ENCODE measurements around the gene LMNA.
A peak's percentile ranks its signal among the peaks of the same experiment; 100 is the strongest.
"Not testable (repeated sequence)": the region's sequence is repeated elsewhere in the genome, so short reads cannot be mapped to it uniquely, and the experiment has no call there.

The LMNA gene

DNA sequence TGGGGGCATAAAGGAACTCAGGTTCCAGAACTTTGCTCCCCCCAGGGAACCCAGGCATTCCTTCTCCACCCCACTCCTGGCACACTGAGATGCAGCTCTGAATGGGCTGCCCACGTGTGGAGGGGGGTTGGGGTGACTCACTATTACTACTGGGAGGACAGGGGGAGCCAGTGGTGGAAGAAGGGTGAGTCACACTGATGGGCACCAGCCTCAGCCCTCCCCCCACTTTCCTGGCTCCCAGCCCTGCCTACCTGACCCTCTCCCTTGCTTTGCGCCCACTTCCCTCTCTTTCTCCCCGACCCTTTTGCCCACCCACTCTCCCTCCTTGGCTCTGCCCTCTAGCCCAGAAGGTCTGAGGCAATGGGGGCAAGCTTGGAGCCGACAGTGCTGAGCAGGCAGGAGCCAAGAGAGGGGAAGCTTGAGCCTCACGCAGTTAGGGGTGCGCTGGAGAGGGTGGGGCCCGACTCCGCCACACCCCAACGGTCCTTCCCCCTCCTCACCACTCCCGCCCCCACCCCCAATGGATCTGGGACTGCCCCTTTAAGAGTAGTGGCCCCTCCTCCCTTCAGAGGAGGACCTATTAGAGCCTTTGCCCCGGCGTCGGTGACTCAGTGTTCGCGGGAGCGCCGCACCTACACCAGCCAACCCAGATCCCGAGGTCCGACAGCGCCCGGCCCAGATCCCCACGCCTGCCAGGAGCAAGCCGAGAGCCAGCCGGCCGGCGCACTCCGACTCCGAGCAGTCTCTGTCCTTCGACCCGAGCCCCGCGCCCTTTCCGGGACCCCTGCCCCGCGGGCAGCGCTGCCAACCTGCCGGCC is at the start of gene LMNA:
TSS of gene LMNA (plus strand) at position 611 of the 818 bp plus-strand sequence. CDS start 208 bp downstream, outside the sequence.
- no peak for DNase-seq

DNA sequence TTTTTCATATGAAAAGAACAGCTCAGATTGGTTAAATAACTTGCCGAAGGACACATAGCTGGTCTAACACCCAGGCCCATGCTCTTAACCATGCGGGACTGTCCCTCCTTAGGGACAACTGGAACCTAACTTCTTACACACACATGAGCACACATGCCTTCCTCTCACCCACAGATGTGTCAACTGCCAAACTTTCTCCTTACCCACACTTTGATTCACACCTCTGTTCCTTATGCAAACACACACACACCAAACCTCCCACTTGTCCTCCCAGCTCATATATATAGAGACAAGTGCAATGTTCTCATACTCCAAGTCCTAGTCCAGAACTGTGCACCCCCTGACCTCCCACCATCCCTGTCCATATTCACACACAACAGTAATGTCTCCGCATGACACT is 49.3 kb upstream of the LMNA start:
- no peak for DNase-seq

DNA sequence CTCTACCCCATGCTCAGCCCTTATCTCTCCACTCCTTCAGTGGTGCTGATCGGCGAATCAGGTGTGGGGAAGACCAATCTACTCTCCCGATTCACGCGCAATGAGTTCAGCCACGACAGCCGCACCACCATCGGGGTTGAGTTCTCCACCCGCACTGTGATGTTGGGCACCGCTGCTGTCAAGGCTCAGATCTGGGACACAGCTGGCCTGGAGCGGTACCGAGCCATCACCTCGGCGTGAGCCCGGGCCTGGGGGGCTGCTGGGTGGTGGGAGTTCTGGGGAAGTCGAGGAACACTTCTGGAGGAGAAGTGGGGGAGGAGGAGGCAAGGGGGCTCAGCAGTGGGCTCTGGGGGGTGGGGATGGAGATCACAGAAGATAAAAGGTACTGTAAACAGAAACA is 48.6 kb upstream of the LMNA start:
- DNase-seq, result no peak

DNA sequence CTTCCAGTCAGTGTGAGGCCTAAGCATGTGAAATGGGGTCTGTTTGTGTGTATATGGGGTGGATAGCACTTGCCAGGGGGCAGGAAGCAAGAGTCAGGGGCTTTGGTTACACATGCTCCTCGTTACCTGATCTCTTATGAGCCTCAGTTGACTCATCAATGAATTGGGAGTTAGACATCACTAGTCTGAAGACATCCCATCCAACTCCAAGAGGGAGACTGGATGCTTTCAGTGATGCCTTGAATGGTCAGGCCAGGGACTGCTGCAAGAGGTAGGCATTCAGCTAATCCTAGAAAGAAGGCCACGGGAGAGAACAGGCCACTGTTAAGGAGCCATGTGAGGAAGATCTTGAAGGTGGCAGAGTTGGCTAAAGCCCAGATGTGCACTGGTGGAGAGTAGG is 47.2 kb upstream of the LMNA start:
- DNase-seq, result no peak

DNA sequence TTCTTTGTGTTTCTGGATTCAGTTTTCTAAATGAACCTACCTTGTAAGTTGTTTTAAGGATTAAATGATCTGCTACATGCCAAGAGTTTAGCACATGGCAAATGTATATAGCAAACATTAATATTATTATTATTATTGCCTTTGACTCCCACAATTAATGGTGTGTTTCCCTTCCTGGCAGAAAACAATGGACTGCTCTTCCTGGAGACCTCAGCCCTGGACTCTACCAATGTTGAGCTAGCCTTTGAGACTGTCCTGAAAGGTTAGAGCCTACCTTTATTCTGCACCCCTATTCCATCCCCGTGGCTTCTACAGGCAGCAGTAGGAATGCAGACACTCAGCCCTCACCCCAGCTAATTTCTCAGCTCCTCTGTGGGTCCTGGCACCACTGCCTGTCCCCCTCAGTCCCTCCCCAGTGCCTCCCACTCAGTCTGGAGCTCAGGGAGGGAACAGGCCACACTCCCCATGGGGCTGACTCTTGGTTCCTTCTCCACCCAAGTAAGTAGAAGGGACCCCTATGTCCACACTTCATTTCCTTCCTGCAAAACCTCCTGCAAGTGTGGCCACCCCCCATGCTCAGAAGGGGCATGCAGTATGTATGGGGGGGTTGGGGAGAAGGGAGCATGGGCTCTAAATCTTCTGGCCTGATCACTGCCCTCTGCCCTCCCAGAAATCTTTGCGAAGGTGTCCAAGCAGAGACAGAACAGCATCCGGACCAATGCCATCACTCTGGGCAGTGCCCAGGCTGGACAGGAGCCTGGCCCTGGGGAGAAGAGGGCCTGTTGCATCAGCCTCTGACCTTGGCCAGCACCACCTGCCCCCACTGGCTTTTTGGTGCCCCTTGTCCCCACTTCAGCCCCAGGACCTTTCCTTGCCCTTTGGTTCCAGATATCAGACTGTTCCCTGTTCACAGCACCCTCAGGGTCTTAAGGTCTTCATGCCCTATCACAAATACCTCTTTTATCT is 44.7 kb upstream of the LMNA start:
- no peak for DNase-seq

DNA sequence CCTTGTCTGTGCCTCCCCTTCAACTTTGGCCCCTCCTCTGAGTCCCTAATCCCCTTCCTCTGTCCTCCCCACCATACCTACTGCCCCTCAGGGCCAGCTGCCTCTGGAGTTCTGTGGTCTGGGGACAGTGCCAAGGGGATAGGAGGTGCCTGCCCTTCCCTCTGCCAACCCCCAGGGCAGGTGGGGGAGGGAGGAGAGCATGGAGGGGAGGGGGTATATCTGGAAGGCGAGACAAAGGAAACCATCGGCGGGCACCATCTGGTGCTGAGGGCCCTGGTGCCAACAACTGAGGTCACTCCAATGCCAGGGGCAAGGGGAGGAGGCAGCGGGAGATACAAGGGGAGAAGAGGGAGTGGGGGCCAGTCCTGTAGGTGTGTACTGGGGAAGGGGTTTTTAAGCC is 44.0 kb upstream of the LMNA start:
- peak; percentile 88 to 90 for DNase-seq

DNA sequence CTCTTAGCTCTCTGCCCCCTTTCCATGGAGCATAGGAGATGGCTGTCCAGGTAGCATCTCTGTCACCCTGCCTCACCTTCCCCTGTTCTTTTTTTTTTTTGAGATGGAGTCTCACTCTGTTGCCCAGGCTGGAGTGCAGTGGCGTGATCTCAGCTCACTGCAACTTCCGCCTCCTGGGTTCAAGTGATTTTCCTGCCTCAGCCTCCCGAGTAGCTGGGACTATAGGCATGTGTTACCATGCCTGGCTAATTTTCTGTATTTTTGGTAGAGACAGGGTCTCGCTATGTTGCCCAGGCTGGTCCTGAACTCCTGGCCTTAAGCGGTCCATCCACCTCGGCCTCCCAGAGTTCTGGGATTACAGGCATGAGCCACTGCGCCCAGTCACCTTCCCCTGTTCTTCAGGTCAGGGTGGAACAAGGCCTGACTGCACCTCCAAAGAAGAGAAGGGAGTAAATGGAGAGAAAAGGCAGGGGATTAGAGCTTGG is 43.1 kb upstream of the LMNA start:
- not testable (repeated sequence) for DNase-seq

DNA sequence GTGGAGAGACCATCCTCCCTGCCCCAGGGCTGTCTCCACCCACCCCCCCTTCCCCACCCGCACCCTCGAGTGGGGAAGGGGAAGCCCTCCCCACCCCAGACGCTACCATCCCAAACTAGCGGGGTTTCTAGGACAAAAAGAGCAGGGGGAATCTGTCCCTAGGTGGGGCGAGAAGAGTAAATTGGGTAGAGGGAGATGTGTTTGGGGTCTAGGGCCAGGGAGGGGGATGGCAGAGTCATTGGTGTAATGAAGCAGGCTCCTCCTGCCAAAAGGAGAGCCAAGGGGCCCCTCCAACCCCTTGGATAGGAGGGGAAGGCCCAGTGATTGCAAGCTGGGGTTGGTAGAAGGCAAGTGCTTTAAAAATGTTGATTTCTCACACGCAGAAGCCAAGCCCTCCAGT is 42.3 kb upstream of the LMNA start:
- DNase-seq, result no peak

DNA sequence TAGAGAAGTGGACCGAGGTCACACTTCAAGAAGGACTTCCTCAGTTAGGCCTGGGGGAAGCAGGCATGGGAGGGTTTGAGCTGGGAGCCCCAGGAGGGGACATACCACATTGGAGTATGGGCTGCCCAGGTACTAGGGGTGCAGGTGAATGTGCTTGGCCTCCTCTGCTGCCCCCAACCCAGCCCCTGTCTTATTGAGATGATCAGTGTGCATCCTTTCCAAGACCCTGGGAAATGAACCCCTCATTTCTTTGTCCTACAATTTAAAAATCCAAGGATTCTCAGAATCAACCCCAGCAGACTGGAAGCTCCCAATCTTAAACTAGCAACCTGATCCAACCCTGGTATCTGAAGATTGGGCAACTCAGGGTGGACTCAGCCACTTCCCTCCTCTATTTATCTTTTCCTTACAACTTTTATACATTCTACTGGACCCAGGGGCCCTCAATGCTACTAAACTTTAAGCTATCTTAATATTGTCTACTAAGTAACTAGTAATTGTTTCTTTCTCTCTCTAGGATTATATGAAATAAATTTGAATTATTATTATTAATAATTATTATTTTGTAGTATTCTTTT is 41.3 kb upstream of the LMNA start:
- DNase-seq, result no peak

DNA sequence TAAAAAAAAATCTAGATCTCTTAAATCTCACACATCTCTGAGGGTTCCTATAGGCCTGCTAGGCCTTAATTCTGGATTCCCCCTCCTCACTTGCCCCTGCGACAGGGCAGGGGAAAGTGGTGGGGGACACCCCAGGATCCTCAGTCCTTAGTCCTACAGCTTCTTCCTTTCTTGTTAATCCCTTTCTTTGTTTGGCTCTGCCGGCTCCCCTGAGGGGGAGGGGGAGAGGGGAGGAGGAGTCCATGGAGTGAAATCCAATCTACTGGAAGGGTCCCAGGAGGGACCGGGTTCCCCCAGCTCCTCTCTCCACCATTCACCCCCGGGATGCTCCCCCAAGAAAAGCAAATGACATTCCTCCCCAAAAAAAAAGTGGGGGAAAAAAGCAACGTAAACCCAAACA is 40.8 kb upstream of the LMNA start:
- DNase-seq, result peak; percentile 29 to 58

DNA sequence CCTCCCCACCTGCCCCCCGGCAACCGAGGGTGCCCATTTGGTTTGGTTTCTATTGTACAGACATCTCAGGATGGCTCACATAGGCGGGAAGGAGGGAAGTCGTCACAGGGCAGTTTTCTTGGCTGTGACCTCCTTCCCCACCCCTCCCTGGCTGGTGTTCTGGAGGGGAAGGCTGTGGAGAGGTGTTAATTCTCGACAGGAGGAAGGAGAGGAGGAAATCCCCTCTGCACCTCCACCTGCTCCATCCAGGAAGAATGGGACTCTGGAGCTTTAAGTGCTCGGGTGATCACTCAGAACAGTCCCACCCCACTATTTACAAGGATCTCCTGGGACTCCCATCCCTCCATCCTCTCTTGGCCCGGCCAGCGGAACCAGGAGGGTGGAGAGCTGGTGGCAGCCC is 39.9 kb upstream of the LMNA start:
- no peak for DNase-seq

DNA sequence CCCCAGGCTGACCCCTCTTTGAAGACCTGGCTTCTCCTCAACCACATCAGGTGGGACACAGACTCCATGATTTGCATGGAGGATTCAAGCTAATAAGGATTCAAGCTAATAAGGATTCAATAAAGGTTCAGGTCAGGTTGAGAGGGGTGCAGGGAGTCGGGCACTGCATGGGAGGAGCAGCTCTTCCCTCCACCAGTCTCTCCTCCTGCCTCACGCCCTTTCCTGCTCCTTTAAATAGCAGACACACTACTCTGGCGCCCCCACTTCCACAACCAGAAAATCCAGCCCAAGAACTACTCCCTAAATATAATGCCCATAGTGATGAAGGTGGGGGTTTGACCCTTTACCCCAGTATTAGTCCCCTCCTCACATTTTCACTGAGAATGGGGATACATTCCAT is 39.3 kb upstream of the LMNA start:
- peak in 1 of 2 experiments; percentile 21 for DNase-seq

DNA sequence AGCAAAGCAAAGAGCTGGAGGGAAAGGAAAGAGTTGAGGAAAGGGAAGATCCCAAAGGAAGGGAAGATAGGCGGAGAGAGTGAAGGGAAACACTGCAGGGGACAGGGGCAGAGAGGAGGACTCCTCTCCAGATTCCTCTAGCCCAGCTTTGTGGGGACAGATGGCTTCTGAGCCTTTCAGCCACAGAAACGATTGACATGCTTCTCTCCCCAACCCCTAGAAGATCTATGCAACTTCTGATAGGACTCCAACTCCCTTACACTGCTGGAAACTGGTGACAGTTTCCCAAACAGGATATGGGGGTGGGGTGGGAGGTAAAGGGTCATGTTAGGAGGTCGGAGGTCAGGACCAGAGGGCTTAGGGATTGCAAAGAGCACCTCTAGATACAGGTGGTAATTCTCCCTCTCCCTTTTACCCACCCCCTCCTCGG is 38.7 kb upstream of the LMNA start:
- DNase-seq, result no peak

DNA sequence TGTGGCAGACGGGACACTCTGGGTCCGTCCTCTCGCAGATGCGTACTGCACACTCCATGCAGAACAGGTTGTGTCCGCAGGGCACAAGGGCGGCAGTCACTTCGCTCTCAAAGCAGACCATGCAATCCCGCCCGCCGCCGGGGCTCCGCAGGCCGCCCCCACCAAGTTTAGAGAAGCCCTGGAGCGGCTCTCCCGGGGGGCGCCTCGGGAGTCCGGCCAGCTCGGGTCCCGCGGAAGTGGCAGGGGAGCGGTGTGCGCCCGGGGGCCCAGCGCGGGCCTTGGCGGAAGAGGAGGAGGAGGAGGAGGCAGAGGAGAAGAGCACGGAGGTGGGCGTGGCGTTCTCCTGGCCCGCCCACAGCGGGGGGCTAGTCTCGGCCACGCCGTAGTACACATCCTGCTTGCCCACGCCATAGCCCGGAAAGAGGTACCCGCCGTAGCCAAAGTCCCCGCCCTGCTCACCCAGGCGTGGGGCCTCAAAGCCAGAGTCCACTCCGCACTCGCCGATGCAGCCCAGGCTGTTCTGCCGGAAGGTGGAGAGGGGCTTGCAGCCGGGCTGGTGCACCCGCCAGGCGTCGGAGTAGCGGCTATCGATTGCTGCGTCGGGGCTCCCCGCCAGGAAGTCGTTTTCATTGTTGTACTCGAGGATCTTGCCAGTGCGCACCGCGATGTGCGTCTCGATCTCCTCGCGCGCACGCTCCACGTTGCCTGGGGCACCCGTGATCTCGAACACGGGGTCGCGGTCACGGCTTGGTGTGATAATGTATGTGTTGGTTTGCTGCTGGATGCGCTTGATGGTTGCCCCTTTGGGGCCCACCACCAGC is 37.7 kb upstream of the LMNA start:
- no peak for DNase-seq

DNA sequence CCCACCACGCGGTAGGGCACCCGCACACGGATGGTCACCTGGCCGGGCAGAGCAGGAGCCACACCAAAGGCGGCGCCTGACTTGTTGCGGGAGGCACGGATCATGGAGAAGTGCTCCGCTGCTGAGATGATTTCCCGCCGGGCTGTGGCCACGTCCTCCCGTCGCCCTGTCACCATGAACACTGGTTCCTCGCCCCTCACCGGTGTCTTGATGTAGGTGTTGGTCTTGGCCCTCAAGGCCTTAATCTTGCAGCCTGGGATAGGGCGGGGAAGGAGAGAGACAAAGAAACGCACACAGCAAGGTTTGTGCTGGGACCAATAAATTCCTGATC is 37.1 kb upstream of the LMNA start:
- no peak for DNase-seq

DNA sequence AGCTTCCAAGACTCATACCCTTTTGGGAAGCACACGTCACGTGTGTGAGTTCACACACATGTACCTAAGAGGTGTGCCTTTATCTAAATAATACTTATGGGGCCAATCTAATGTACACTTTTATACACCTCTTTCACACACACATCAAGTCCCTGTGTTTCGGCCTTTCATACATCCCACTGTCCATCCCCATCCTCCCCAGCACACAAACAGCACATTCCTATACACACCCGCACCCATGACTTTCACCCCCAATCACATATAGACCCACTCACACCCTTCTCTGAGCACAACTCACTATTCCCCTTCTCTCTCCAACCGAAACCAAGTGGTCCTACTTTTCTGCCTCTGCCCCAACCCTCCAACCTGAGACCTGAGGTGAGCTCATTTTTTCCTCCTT is 35.8 kb upstream of the LMNA start:
- no peak for DNase-seq

DNA sequence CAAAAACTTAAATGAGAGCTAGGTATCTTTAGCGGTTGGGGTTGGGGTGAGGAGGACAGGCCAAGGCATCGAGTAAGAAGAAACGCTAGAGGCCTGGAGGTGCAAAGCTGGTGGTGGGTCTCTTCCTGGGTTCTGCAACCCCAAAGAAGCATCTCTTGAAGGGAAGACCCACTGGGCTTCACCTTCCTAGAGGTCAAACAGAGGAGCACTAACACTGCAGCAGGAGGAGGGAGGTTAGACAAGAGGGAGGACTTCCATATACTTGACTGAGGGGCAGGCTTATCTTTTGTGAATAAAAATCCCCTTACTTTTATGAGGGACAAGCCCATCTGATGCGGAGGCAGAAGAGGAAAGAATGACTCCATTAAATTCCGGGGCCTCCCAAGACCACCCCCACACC is 34.7 kb upstream of the LMNA start:
- DNase-seq, result no peak

DNA sequence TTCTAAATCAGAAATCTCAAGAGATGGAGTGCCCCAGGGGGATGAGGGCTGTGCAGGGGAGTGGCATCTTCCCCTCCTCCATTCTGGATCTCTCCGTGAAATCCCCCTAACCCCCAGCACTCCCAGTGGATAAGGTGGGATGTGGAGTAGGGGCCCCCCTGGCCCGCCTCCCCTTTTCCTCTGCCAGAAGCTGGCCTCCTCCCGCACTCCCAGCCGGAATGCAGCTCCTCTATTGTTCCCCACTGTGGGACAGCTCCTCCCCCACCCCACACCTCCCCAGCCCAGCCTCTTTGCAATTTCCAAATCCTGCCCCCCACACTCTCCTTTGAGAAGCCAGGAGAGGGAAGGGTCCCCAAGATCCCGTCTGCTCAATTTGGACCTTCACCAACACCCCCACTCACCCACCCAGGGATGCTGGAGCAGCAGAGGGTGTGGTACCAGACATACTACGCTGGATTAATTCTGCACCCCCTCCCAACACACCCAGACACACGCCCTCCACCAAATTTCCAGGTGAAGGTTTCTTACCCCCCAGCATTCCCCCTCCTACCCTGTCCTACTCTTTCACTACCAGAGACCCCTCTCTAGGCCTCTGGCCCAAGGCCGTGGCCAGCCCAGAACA is 34.2 kb upstream of the LMNA start:
- no peak for DNase-seq

DNA sequence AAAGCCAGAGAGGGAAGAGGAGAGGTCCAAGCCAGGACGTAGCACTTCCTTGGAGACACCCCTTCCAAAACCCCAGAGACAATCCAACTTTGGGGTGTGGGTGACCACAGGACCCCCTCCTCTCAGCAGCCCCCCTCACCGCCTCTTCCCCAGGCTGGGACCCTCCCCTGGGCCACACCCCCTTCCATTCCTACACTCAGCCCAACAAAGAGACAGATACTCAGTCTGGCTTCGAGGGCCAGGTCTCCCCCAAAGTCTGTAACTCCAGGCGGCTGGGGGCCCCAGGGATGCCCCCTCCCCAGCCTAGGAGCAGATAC is 33.7 kb upstream of the LMNA start:
- no peak for DNase-seq

DNA sequence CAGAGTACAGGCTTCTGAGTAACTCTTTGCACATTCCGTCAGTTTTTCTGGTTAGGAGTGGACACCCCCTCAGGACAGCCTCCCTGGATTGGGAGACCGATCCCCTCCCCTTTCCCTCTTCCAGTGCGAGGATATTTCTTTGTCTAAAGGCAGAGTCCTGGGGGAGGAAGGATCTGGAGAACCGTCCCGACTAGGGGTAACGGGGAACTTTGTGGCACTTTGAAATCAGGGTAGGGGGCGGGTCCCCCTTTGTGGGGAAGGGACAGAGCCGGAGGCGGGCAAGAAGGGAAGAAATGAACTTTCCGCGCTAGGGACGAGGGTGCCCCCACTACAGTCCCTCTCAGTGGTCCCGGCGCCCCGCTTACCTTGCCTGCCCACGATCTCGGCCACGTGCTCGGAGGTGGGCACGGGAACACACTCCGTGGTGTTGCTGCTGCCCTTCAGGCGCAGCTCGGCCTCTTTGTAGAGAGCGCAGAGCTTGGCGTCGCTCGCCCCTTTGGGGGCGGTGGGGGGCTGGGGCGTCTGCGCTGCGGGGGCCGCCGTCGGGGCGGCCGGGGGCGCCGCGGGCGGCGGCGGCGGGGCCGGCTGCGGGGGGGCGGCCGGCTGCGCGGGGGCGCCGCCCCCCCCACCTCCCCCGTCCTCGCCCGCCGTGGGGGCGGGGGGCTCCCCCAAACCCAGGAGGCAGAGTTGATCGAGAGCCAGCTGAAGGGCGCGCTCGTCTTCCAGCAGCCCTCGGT is 33.2 kb upstream of the LMNA start:
- DNase-seq, result no peak

DNA sequence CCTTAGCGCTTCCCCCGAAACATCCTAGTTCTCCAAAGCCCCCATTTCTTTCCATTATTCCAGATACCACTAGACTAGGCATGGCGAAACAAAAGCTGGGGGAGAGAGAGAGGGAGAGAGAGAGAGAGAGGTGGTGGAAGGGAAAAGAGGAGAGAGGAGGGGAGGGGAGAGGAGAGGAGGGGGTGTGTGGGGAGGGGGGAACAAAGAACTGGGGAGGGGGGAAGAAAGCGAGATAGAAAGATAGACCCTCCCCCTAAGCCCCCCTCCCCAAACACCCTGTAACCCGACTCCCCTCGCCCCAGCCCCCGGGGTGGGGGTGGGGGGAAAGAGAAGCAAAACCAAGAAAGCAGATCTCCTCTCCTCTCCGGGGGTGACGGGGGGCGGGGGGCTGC is 32.6 kb upstream of the LMNA start:
- peak in 1 of 2 experiments; percentile 41 for DNase-seq
